ENCODE data around the gene PPIL6. TPM values are rescaled to one million over a fixed set of nuclear protein-coding genes. Genes with fewer than 3 reads are reported as not detected.

Gene PPIL6
- polyA plus RNA-seq, 2 donors: 0.16 to 0.82 TPM

- Histone ChIP-seq H3K36me3 (ENCODE audit: control insufficient read depth in 2 of 2, insufficient read depth in 2 of 2, low read length in 1 of 2) (no peaks in the 10 kb centered on the region), H3K27me3 (ENCODE audit: control insufficient read depth in 1 of 2, insufficient read depth in 2 of 2, low read length in 2 of 2) (no peaks in the 10 kb centered on the region), H3K4me1 (ENCODE audit: control insufficient read depth in 2 of 2, insufficient read depth in 2 of 2, low read length in 1 of 2) (no peaks in the 10 kb centered on the region), H3K9me3 (ENCODE audit: control insufficient read depth in 2 of 2, insufficient read depth in 1 of 2, low read depth in 1 of 2, low read length in 1 of 2) (no peaks in the 10 kb centered on the region), H3K4me3 (ENCODE audit: low read depth in 1 of 2, low read length in 2 of 2) (no peak overlapping the region), H3K27ac (ENCODE audit: low read depth in 2 of 2, low read length in 1 of 2) (peak overlapping the region in 1 of 2 donors; percentile 30)
- 55 to 56% methylated on average over 6 of the region's 6 CpGs for WGBS, 2 donors
Observed at GRCh38 chr6:109389650-109390274, 50.7 kb downstream of the PPIL6 start.

GRCh38 chr6:109388265-109388664 is 52.2 kb downstream of the PPIL6 start:
- Histone ChIP-seq H3K36me3 (ENCODE audit: control insufficient read depth in 2 of 2, insufficient read depth in 2 of 2, low read length in 1 of 2) (no peaks in the 10 kb centered on the region), H3K4me1 (ENCODE audit: control insufficient read depth in 2 of 2, insufficient read depth in 2 of 2, low read length in 1 of 2) (no peaks in the 10 kb centered on the region), H3K9me3 (ENCODE audit: control insufficient read depth in 2 of 2, insufficient read depth in 1 of 2, low read depth in 1 of 2, low read length in 1 of 2) (no peaks in the 10 kb centered on the region), H3K27ac (ENCODE audit: low read depth in 2 of 2, low read length in 1 of 2) (no peak overlapping the region), H3K27me3 (ENCODE audit: control insufficient read depth in 1 of 2, insufficient read depth in 2 of 2, low read length in 2 of 2) (no peaks in the 10 kb centered on the region), H3K4me3 (ENCODE audit: low read depth in 1 of 2, low read length in 2 of 2) (no peak overlapping the region)
- WGBS, 2 donors: 57 to 70% methylated on average over 1 of the region's 1 CpG

- H3K4me3 ChIP-seq (ENCODE audit: low read depth in 1 of 2, low read length in 2 of 2): peak overlapping the region; percentile 68 to 99
- H3K9me3 ChIP-seq (ENCODE audit: control insufficient read depth in 2 of 2, insufficient read depth in 1 of 2, low read depth in 1 of 2, low read length in 1 of 2): no peaks in the 10 kb centered on the region
- H3K27me3 ChIP-seq (ENCODE audit: control insufficient read depth in 1 of 2, insufficient read depth in 2 of 2, low read length in 2 of 2): no peaks in the 10 kb centered on the region
- no peaks in the 10 kb centered on the region for H3K36me3 ChIP-seq (ENCODE audit: control insufficient read depth in 2 of 2, insufficient read depth in 2 of 2, low read length in 1 of 2)
- WGBS, 2 donors: 9 to 12% methylated on average over 5 of the region's 5 CpGs
- no peaks in the 10 kb centered on the region for H3K4me1 ChIP-seq (ENCODE audit: control insufficient read depth in 2 of 2, insufficient read depth in 2 of 2, low read length in 1 of 2)
- H3K27ac ChIP-seq (ENCODE audit: low read depth in 2 of 2, low read length in 1 of 2): peak overlapping the region; percentile 79 to 100
Observed at GRCh38 chr6:109383438-109383940, 56.9 kb downstream of the PPIL6 start.

GRCh38 chr6:109382576-109383437 is 57.6 kb downstream of the PPIL6 start:
- Histone ChIP-seq H3K27me3 (ENCODE audit: control insufficient read depth in 1 of 2, insufficient read depth in 2 of 2, low read length in 2 of 2) (no peaks in the 10 kb centered on the region), H3K4me1 (ENCODE audit: control insufficient read depth in 2 of 2, insufficient read depth in 2 of 2, low read length in 1 of 2) (no peaks in the 10 kb centered on the region), H3K27ac (ENCODE audit: low read depth in 2 of 2, low read length in 1 of 2) (peak overlapping the region; percentile 96 to 100), H3K36me3 (ENCODE audit: control insufficient read depth in 2 of 2, insufficient read depth in 2 of 2, low read length in 1 of 2) (no peaks in the 10 kb centered on the region), H3K4me3 (ENCODE audit: low read depth in 1 of 2, low read length in 2 of 2) (peak overlapping the region; percentile 68 to 99), H3K9me3 (ENCODE audit: control insufficient read depth in 2 of 2, insufficient read depth in 1 of 2, low read depth in 1 of 2, low read length in 1 of 2) (no peaks in the 10 kb centered on the region)
- WGBS, 2 donors: 0% methylated on average over 42 of the region's 42 CpGs

GRCh38 chr6:109381747-109382575 is 58.5 kb downstream of the PPIL6 start, which contains the start of gene CD164:
Gene CD164, minus strand, starts transcription at chr6:109382467. Its CDS starts 89 bp downstream, at chr6:109382378.
- Histone ChIP-seq H3K4me1 (ENCODE audit: control insufficient read depth in 2 of 2, insufficient read depth in 2 of 2, low read length in 1 of 2) (no peaks in the 10 kb centered on the region), H3K27ac (ENCODE audit: low read depth in 2 of 2, low read length in 1 of 2) (peak within 1 kb of the TSS; percentile 96 to 100), H3K9me3 (ENCODE audit: control insufficient read depth in 2 of 2, insufficient read depth in 1 of 2, low read depth in 1 of 2, low read length in 1 of 2) (no peaks in the 10 kb centered on the region), H3K4me3 (ENCODE audit: low read depth in 1 of 2, low read length in 2 of 2) (peak within 1 kb of the TSS; percentile 68 to 99), H3K36me3 (ENCODE audit: control insufficient read depth in 2 of 2, insufficient read depth in 2 of 2, low read length in 1 of 2) (no peaks in the 10 kb centered on the region), H3K27me3 (ENCODE audit: control insufficient read depth in 1 of 2, insufficient read depth in 2 of 2, low read length in 2 of 2) (no peaks in the 10 kb centered on the region)
- WGBS, 2 donors: 0 to 1% methylated on average over 86 to 93 of the region's 93 CpGs

- Histone ChIP-seq H3K4me1 (ENCODE audit: control insufficient read depth in 2 of 2, insufficient read depth in 2 of 2, low read length in 1 of 2) (no peaks in the 10 kb centered on the region), H3K9me3 (ENCODE audit: control insufficient read depth in 2 of 2, insufficient read depth in 1 of 2, low read depth in 1 of 2, low read length in 1 of 2) (no peaks in the 10 kb centered on the region)
- 0 to 1% methylated on average over 25 of the region's 25 CpGs for WGBS, 2 donors
Observed at GRCh38 chr6:109381061-109381746, 59.2 kb downstream of the PPIL6 start.

GRCh38 chr6:109379711-109380110 is 60.7 kb downstream of the PPIL6 start:
- Histone ChIP-seq H3K27ac (ENCODE audit: low read depth in 2 of 2, low read length in 1 of 2) (no peak overlapping the region), H3K4me1 (ENCODE audit: control insufficient read depth in 2 of 2, insufficient read depth in 2 of 2, low read length in 1 of 2) (no peaks in the 10 kb centered on the region), H3K27me3 (ENCODE audit: control insufficient read depth in 1 of 2, insufficient read depth in 2 of 2, low read length in 2 of 2) (no peaks in the 10 kb centered on the region), H3K4me3 (ENCODE audit: low read depth in 1 of 2, low read length in 2 of 2) (peak overlapping the region in 1 of 2 donors; percentile 68), H3K36me3 (ENCODE audit: control insufficient read depth in 2 of 2, insufficient read depth in 2 of 2, low read length in 1 of 2) (peaks cover 0 to 3% of the 10 kb centered on the region in 2 donors), H3K9me3 (ENCODE audit: control insufficient read depth in 2 of 2, insufficient read depth in 1 of 2, low read depth in 1 of 2, low read length in 1 of 2) (no peaks in the 10 kb centered on the region)
- WGBS, 2 donors: 25 to 31% methylated on average over 2 of the region's 2 CpGs

More at GRCh38 chr6:109381061-109381746, 59.2 kb downstream of the PPIL6 start:
- Histone ChIP-seq H3K27ac (ENCODE audit: low read depth in 2 of 2, low read length in 1 of 2) (peak overlapping the region; percentile 96 to 100), H3K36me3 (ENCODE audit: control insufficient read depth in 2 of 2, insufficient read depth in 2 of 2, low read length in 1 of 2) (peaks cover 0 to 3% of the 10 kb centered on the region in 2 donors), H3K4me3 (ENCODE audit: low read depth in 1 of 2, low read length in 2 of 2) (peak overlapping the region; percentile 68 to 99), H3K27me3 (ENCODE audit: control insufficient read depth in 1 of 2, insufficient read depth in 2 of 2, low read length in 2 of 2) (no peaks in the 10 kb centered on the region)

- Histone ChIP-seq H3K4me3 (ENCODE audit: low read depth in 1 of 2, low read length in 2 of 2) (no peak overlapping the region), H3K4me1 (ENCODE audit: control insufficient read depth in 2 of 2, insufficient read depth in 2 of 2, low read length in 1 of 2) (peaks cover 0 to 2% of the 10 kb centered on the region in 2 donors), H3K9me3 (ENCODE audit: control insufficient read depth in 2 of 2, insufficient read depth in 1 of 2, low read depth in 1 of 2, low read length in 1 of 2) (no peaks in the 10 kb centered on the region), H3K36me3 (ENCODE audit: control insufficient read depth in 2 of 2, insufficient read depth in 2 of 2, low read length in 1 of 2) (peaks cover 3 to 6% of the 10 kb centered on the region in 2 donors), H3K27ac (ENCODE audit: low read depth in 2 of 2, low read length in 1 of 2) (no peak overlapping the region), H3K27me3 (ENCODE audit: control insufficient read depth in 1 of 2, insufficient read depth in 2 of 2, low read length in 2 of 2) (no peaks in the 10 kb centered on the region)
- 87 to 90% methylated on average over 3 of the region's 3 CpGs for WGBS, 2 donors
Observed at GRCh38 chr6:109377717-109378116, 62.7 kb downstream of the PPIL6 start.

Data from esophagus (tissue), 2 donors.